Measurements from ENCODE around the gene LRCH4. TPM values are rescaled to one million over a fixed set of nuclear protein-coding genes. Genes with fewer than 3 reads are reported as not detected.
A peak's percentile ranks its signal among the peaks of the same experiment; 100 is the strongest.

LRCH4 gene
- total RNA-seq, 1 donor from 2014 or later, result 105 TPM

DNA sequence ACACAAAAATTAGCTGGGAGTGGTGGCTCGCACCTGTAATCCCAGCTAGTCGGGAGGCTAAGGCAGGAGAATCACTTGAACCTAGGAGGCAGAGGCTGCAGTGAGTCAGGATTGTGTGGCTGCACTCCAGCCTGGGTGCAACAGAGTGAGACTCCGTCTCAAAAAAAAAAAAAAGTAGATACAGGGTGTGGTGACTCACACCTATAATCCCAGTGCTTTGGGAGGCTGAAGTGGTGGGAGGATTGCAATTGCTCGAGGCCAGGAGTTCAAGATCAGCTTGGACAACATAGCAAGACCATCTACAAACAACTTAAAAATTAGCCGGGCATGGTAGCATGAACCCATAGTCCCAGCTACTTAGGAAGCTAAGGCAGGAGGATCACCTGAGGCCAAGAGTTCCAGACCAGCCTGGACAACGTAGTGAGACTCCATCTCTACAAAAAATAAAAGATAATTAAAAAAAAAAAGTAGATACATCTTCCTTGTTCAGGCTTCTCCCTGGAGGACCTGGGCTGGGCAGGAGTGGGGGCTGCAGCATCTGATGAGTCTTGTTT is 28.5 kb upstream of the LRCH4 start:
- no peaks in the 10 kb centered on the region for H3K9me3 Mint-ChIP-seq
- H3K27ac Mint-ChIP-seq, result no peak overlapping the region
- no peaks in the 10 kb centered on the region for H3K27me3 Mint-ChIP-seq (ENCODE audit: low read depth)
- H3K4me1 Mint-ChIP-seq (ENCODE audit: low read depth), result peaks cover 10% of the 10 kb centered on the region
- H3K36me3 Mint-ChIP-seq (ENCODE audit: low read depth), result peaks cover 12% of the 10 kb centered on the region
- intact Hi-C loops (cut with micrococcal nuclease), result loop anchor here (5.0 kb wide), 1 partner anchor 93 kb away; the partner anchor contains the start of gene POP7
- H3K4me3 Mint-ChIP-seq (ENCODE audit: low read depth), result no peak overlapping the region
- no peak for DNase-seq (ENCODE audit: low spot score)

DNA sequence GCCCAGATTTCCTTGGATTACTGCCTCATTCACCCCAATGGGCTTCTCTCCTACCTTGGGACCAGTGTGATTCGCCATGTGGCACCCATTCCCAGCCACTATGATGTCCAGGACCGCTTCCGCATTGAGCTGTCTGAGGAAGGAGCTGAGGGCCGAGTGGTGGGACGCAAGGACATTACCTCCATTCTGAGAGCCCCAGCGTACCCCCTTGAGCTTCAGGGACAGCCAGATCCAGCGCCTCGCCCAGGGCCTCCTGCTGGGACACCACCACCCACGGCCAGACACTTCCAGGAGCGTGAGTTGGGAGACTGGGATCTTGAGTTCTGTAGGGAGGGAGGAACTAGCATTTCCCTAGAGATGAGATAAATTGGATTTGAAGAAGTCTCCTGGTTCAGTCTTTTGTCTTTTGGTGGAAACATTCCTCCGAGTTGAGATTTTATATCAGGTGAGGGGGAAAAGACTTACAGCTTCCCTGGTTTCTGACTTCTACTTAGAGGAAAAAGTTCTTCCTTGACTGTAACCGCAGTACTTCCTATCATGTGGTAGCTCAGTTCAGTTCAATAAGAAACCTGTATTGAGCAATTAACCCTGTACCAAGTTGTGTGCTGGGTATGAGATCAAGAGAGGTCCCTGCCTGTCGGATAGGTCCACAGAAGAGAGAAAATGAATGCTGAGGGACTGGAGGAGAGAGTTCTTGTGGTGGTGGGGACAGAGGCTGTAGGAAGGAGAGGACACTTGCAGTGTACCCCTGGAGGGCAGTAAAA is 27.7 kb upstream of the LRCH4 start:
- Mint-ChIP-seq H3K9me3 (no peaks in the 10 kb centered on the region), H3K36me3 (ENCODE audit: low read depth) (peaks cover 12% of the 10 kb centered on the region), H3K27ac (no peak overlapping the region), H3K4me1 (ENCODE audit: low read depth) (peaks cover 10% of the 10 kb centered on the region), H3K4me3 (ENCODE audit: low read depth) (peak overlapping the region; percentile 75), H3K27me3 (ENCODE audit: low read depth) (no peaks in the 10 kb centered on the region)
- intact Hi-C loops (cut with micrococcal nuclease), result loop anchor here (2.0 to 5.0 kb wide), 3 partner anchors 13 to 94 kb away; partner anchors contain the start of gene POP7
- DNase-seq (ENCODE audit: low spot score), result no peak

GRCh38 chr7:100612730-100613390 is 26.9 kb upstream of the LRCH4 start:
- intact Hi-C loops (cut with micrococcal nuclease), result loop anchor here (1.0 to 5.0 kb wide), 7 partner anchors 9 to 184 kb away; partner anchors contain the start of genes FBXO24, GNB2, LRCH4 and MEPCE
- no peaks in the 10 kb centered on the region for H3K27me3 Mint-ChIP-seq (ENCODE audit: low read depth)
- H3K4me1 Mint-ChIP-seq (ENCODE audit: low read depth), result peaks cover 10% of the 10 kb centered on the region
- H3K9me3 Mint-ChIP-seq, result no peaks in the 10 kb centered on the region
- H3K27ac Mint-ChIP-seq, result no peak overlapping the region
- DNase-seq (ENCODE audit: low spot score), result no peak
- H3K4me3 Mint-ChIP-seq (ENCODE audit: low read depth), result peak overlapping the region; percentile 97
- peaks cover 12% of the 10 kb centered on the region for H3K36me3 Mint-ChIP-seq (ENCODE audit: low read depth)

DNA sequence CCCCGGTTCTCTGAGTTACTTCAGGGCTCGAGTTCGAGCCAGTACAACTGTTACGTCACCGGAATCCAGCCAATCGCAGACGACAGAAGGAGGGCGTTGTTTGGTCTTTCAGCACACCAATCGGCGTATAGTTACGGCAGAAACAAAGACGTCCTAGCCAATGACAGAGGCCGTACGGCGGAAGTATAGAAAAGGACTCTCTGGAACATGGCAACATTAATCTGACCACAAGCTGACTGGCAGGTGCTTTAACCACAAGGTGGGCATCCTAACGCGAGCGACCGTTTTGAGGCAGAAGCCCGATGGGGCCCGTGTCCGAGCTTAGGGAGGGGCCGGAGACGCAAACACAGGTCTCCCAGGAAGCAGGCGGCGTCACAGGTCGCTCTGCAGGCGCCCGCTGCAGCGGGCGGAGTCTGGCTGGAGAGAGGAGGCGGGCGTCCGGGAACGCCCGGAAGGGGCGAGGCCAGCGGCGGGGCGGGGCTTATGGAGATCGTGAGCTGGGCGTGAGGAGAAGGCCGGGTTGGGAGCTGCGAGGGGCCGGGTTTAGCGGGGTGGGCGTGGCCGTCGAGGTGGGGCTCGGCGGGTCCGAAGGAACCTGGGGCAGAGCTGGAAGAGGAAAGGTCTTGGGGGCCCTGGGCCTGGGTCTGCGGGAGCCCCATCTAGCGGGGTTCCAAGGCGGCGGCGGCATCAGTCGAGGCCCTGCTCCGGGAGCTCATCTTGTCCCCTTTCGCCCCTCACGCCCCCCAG is 26.2 kb upstream of the LRCH4 start, which contains the start of gene MOSPD3:
Gene MOSPD3 (plus strand): TSS at position 558 of the 747 bp plus-strand sequence. CDS start 252 bp downstream, outside the sequence.
- Mint-ChIP-seq H3K9me3 (no peaks in the 10 kb centered on the region), H3K4me1 (ENCODE audit: low read depth) (peaks cover 10% of the 10 kb centered on the region), H3K27ac (peak within 1 kb of the TSS; percentile 99), H3K36me3 (ENCODE audit: low read depth) (peaks cover 12% of the 10 kb centered on the region), H3K4me3 (ENCODE audit: low read depth) (peak within 1 kb of the TSS; percentile 97), H3K27me3 (ENCODE audit: low read depth) (no peaks in the 10 kb centered on the region)
- DNase-seq (ENCODE audit: low spot score), result peak; percentile 98
- intact Hi-C loops (cut with micrococcal nuclease), result loop anchor here (1.0 to 5.0 kb wide), 7 partner anchors 8 to 183 kb away; partner anchors contain the start of genes FBXO24, GNB2, LRCH4 and MEPCE

DNA sequence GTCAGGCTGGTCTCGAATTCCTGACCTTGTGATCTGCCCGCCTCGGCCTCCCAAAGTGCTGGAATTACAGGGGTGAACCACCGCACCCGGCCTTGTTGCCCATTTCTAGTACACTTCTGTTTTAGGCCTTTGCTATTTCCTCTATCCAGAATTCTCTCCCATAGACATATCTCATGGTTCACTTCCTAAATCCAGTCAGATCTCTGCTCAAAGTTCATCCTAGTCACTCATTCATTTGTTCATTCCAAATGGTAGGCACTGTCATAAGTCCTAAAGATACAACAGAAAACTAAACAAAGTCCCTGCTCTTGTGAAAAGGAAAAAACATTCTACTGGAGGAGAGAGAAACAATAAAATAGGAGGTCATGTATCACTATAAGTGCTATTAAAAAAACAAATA is 24.0 kb upstream of the LRCH4 start:
- peaks cover 3% of the 10 kb centered on the region for H3K27me3 Mint-ChIP-seq (ENCODE audit: low read depth)
- intact Hi-C loops (cut with micrococcal nuclease), result loop anchor here (5.0 to 10.0 kb wide), 2 partner anchors 97 to 635 kb away; partner anchors contain the start of genes FIS1 and POP7
- H3K9me3 Mint-ChIP-seq, result no peaks in the 10 kb centered on the region
- peaks cover 13% of the 10 kb centered on the region for H3K4me1 Mint-ChIP-seq (ENCODE audit: low read depth)
- peaks cover 8% of the 10 kb centered on the region for H3K36me3 Mint-ChIP-seq (ENCODE audit: low read depth)
- no peak for DNase-seq (ENCODE audit: low spot score)
- peak overlapping the region; percentile 6 for H3K27ac Mint-ChIP-seq
- H3K4me3 Mint-ChIP-seq (ENCODE audit: low read depth), result no peak overlapping the region

DNA sequence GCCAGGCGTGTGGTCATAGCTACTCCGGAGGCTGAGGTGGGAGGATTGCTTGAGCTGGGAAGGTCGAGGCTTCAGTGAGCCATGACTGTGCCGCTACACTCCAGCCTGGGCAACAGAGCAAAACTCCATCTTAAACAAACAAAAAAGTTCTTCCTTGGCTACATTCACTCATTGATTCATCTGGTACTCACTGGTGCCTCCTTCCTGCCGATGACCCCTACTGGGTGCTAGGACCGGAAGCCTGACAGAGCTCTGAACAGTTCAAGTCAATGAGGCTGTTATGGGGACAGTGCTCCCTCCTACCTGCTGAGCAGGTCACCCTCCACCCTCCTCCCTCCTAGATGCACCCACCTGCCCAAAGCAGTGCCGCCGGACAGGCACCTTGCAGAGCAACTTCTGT is 21.2 kb upstream of the LRCH4 start:
- no peaks in the 10 kb centered on the region for H3K36me3 Mint-ChIP-seq (ENCODE audit: low read depth)
- peaks cover 6% of the 10 kb centered on the region for H3K4me1 Mint-ChIP-seq (ENCODE audit: low read depth)
- intact Hi-C loops (cut with micrococcal nuclease), result loop anchor here (10.0 kb wide), 1 partner anchor 638 kb away; the partner anchor contains the start of gene FIS1
- no peaks in the 10 kb centered on the region for H3K9me3 Mint-ChIP-seq
- DNase-seq (ENCODE audit: low spot score), result no peak
- no peak overlapping the region for H3K4me3 Mint-ChIP-seq (ENCODE audit: low read depth)
- H3K27ac Mint-ChIP-seq, result no peak overlapping the region
- peaks cover 3% of the 10 kb centered on the region for H3K27me3 Mint-ChIP-seq (ENCODE audit: low read depth)

DNA sequence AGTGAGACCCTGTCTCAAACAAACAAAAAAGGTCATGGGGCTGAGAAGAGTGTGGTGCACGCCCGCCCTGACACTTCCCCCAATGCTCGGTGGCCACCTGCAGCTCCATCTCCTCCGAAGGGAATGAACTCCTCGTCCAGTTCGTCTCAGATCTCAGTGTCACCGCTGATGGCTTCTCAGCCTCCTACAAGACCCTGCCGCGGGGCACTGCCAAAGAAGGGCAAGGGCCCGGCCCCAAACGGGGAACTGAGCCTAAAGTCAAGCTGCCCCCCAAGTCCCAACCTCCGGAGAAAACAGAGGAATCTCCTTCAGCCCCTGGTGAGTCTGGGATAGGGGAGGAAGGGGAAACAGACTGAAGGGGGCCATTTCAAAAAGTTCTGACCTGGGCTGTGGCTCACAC is 20.4 kb upstream of the LRCH4 start:
- H3K4me3 Mint-ChIP-seq (ENCODE audit: low read depth), result peak overlapping the region; percentile 30

GRCh38 chr7:100604976-100605911 is 19.3 kb upstream of the LRCH4 start:
- Mint-ChIP-seq H3K27me3 (ENCODE audit: low read depth) (peaks cover 3% of the 10 kb centered on the region), H3K4me1 (ENCODE audit: low read depth) (peaks cover 6% of the 10 kb centered on the region), H3K9me3 (no peaks in the 10 kb centered on the region), H3K27ac (peak overlapping the region; percentile 52), H3K4me3 (ENCODE audit: low read depth) (peak overlapping the region; percentile 79), H3K36me3 (ENCODE audit: low read depth) (no peaks in the 10 kb centered on the region)
- intact Hi-C loops (cut with micrococcal nuclease), result loop anchor here (1.0 to 10.0 kb wide), 7 partner anchors 7 to 640 kb away; partner anchors contain the start of genes AGFG2, FBXO24, FIS1 and GNB2
- DNase-seq (ENCODE audit: low spot score), result peak; percentile 54

More for the DNA sequence above, 20.4 kb upstream of the LRCH4 start:
- no peak overlapping the region for H3K27ac Mint-ChIP-seq
- peaks cover 3% of the 10 kb centered on the region for H3K27me3 Mint-ChIP-seq (ENCODE audit: low read depth)
- H3K36me3 Mint-ChIP-seq (ENCODE audit: low read depth), result no peaks in the 10 kb centered on the region
- peaks cover 6% of the 10 kb centered on the region for H3K4me1 Mint-ChIP-seq (ENCODE audit: low read depth)
- no peak for DNase-seq (ENCODE audit: low spot score)
- intact Hi-C loops (cut with micrococcal nuclease), result loop anchor here (10.0 kb wide), 1 partner anchor 638 kb away; the partner anchor contains the start of gene FIS1
- no peaks in the 10 kb centered on the region for H3K9me3 Mint-ChIP-seq

DNA sequence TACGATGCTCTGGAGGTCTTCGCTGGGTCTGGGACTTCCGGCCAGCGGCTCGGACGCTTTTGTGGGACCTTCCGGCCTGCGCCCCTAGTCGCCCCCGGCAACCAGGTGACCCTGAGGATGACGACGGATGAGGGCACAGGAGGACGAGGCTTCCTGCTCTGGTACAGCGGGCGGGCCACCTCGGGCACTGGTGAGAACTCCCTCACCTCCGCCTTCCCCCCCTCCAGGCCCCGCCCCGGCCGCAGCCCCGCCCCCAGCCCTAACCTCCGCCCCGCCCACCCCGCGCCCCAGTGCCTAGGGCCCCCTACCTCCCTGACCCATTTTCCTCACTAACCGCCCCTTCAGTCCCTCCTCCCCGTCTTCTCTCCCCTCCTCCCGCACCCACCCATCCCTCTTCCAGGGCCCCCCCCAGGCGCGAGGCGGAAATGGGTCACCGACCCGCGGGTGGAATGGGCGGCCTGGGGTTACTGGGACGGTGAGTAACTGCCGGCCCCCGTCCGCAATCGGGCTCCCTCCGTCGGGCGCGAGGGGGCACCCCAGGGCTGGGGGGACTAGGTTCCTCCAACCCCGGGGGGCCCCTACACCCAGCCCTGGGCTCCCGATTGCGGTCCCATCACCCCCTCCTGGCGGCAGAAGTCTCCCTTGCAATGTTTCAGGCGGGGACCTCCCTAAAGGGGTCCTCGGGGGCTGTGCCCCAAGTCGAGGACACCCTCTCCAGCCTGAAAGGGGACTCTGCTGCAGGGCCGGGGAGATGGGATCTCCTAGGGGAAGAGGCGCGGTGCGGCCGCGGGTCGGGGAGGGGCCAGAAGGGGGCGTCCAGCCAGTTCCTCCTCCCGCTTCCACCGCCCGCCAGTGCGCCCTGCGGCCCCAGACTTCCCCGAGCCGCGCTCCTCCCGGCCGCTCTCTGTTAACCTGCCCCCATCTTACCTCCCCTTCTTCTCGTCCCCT is 18.4 kb upstream of the LRCH4 start:
- peak; percentile 71 for DNase-seq (ENCODE audit: low spot score)
- no peaks in the 10 kb centered on the region for H3K36me3 Mint-ChIP-seq (ENCODE audit: low read depth)
- peak overlapping the region; percentile 79 for H3K4me3 Mint-ChIP-seq (ENCODE audit: low read depth)
- intact Hi-C loops (cut with micrococcal nuclease), result loop anchor here (1.0 to 10.0 kb wide), 7 partner anchors 8 to 640 kb away; partner anchors contain the start of genes AGFG2, FBXO24, FIS1 and GNB2
- peaks cover 3% of the 10 kb centered on the region for H3K27me3 Mint-ChIP-seq (ENCODE audit: low read depth)
- peaks cover 6% of the 10 kb centered on the region for H3K4me1 Mint-ChIP-seq (ENCODE audit: low read depth)
- H3K9me3 Mint-ChIP-seq, result no peaks in the 10 kb centered on the region
- H3K27ac Mint-ChIP-seq, result peak overlapping the region; percentile 84

DNA sequence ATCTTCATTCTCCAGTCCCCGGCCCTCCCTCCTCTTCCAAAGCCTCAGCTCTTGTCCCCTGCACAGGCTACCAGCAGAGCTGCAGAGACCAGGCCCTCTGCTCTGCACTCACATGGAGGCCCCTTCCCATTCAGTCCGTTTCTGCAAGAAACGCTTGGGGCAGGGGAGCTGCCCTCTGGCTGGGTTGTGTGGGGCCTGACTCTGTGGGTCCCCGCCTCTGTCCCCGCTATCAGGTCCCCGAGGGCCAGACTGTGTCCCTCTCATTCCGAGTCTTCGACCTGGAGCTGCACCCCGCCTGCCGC is 17.7 kb upstream of the LRCH4 start:
- H3K27me3 Mint-ChIP-seq (ENCODE audit: low read depth), result peaks cover 3% of the 10 kb centered on the region

More for the DNA sequence above, 17.7 kb upstream of the LRCH4 start:
- DNase-seq (ENCODE audit: low spot score), result no peak
- peak overlapping the region; percentile 79 for H3K4me3 Mint-ChIP-seq (ENCODE audit: low read depth)
- H3K4me1 Mint-ChIP-seq (ENCODE audit: low read depth), result peaks cover 6% of the 10 kb centered on the region
- intact Hi-C loops (cut with micrococcal nuclease), result loop anchor here (1.0 to 10.0 kb wide), 7 partner anchors 9 to 641 kb away; partner anchors contain the start of genes AGFG2, FBXO24, FIS1 and GNB2
- no peaks in the 10 kb centered on the region for H3K36me3 Mint-ChIP-seq (ENCODE audit: low read depth)
- H3K9me3 Mint-ChIP-seq, result no peaks in the 10 kb centered on the region
- peak overlapping the region; percentile 84 for H3K27ac Mint-ChIP-seq
